Measurements from ENCODE around the gene FARP1.

- no peak for TF ChIP-seq EZH2 (IDR thresholded peaks at IDR 0.05)
- no peak for TF ChIP-seq POLR2AphosphoS5 (IDR thresholded peaks at IDR 0.05; ENCODE audit: borderline replicate concordance, low read depth, low read length)
- TF ChIP-seq FOXP2 (optimal IDR thresholded peaks at IDR 0.05; ENCODE audit: control extremely low read depth, extremely low read length, insufficient read depth) = no peak
Measured at GRCh38 chr13:98243929-98244272, 101.0 kb downstream of the FARP1 start.

All from SK-N-MC (cell line).